ENCODE measurements around the gene SCAF4.
"Not testable (repeated sequence)": the region's sequence is repeated elsewhere in the genome, so short reads cannot be mapped to it uniquely, and the experiment has no call there.

The SCAF4 gene

GRCh38 chr21:31668651-31669491 lies 63.0 kb downstream of the SCAF4 start:
- DNase-seq = no peak

GRCh38 chr21:31667639-31668038 lies 64.3 kb downstream of the SCAF4 start:
- DNase-seq = no peak

DNA sequence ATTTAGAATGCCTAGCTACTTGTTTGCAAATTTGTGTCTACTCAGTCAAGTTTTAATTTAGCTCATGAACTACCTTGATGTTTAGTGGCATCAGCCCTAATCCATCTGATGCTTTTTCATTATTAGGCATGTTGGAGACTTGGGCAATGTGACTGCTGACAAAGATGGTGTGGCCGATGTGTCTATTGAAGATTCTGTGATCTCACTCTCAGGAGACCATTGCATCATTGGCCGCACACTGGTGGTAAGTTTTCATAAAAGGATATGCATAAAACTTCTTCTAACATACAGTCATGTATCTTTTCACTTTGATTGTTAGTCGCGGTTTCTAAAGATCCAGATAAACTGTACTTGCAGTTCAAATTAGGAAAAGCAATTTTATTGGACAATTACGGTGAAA lies 64.8 kb downstream of the SCAF4 start:
- no peak for DNase-seq

DNA sequence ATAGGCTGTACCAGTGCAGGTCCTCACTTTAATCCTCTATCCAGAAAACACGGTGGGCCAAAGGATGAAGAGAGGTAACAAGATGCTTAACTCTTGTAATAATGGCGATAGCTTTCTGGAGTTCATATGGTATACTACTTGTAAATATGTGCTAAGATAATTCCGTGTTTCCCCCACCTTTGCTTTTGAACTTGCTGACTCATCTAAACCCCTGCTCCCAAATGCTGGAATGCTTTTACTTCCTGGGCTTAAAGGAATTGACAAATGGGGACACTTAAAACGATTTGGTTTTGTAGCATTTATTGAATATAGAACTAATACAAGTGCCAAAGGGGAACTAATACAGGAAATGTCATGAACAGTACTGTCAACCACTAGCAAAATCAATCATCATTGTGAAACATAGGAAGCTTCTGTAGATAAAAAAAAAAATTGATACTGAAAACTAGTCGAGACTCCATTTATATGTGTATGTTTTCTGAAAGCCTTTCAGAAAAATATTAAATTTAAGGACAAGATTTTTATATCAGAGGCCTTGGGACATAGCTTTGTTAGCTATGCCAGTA lies 65.4 kb downstream of the SCAF4 start:
- DNase-seq = no peak

GRCh38 chr21:31665869-31666268 lies 66.0 kb downstream of the SCAF4 start:
- DNase-seq = not testable (repeated sequence)

DNA sequence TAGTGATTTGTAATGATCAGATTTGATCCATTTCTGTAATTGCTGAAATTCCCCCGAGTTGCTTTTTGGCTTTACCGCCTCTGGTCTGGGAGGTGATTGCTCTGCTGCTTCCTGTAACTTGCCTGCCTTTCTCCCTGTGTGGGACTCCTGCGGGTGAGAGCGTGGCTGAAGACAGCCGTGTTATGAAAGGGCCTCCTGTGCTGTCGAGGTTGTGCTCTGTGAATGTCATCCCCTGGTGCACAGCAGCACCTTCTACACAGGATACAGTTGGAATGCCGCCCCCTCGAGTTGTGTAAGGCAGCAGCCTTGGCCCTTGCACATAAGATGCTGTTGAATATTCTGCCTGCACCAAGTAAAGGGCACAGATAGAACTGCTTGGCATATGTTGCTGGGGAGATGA lies 66.5 kb downstream of the SCAF4 start:
- DNase-seq = no peak

DNA sequence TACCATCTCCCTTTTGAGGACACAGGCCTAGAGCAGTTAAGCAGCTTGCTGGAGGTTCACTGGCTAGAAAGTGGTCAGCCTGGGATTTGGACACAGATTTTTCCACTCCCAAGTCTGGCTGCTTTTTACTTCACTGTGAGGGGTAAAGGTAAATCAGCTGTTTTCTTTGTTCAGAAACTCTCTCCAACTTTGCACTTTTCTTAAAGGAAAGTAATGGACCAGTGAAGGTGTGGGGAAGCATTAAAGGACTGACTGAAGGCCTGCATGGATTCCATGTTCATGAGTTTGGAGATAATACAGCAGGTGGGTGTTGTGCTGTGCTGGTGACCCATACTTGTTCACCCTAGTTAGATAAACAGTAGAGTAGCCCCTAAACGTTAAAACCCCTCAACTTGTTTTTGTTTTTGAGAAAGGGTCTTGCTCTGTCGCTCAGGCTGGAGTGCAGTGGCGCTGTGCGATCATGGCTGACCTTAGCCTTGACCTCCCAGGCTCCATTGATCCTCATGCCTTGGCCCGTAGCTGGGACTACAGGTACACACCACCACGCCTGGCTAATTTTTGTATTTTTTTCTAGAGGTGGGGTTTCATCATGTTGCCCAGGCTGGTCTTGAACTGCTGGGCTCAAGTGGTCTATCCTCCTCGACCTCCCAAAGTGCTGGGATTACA lies 68.2 kb downstream of the SCAF4 start:
- no peak for DNase-seq

DNA sequence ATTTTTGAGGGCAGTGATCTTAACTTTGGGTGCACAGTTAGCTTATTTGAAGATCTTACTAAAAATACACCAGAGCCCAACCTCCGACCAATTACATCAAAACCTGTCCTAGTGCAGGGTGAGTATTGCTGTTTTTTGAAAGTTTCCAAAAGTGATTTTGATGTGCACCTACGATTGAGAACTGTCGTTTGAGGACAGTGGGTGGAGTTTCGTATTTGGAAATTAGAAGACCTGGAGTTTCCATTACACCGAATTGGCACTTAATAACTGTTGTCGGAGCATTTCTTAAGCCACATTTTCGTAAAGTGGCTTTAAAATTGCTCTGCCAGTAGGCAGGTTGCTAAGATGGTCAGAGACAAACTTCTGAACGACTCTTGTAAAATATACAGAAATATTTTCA lies 71.3 kb downstream of the SCAF4 start:
- DNase-seq = no peak

DNA sequence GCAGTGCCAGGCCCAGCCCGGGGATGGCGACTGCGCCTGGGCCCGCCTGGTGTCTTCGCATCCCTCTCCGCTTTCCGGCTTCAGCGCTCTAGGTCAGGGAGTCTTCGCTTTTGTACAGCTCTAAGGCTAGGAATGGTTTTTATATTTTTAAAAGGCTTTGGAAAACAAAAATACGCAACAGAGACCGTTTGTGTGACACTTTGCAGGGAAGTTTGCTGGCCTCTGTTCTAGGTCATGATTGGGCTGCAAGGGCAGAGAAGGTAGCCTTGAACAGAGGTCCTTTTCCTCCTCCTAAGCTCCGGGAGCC lies 71.7 kb downstream of the SCAF4 start:
- no peak for DNase-seq

DNA sequence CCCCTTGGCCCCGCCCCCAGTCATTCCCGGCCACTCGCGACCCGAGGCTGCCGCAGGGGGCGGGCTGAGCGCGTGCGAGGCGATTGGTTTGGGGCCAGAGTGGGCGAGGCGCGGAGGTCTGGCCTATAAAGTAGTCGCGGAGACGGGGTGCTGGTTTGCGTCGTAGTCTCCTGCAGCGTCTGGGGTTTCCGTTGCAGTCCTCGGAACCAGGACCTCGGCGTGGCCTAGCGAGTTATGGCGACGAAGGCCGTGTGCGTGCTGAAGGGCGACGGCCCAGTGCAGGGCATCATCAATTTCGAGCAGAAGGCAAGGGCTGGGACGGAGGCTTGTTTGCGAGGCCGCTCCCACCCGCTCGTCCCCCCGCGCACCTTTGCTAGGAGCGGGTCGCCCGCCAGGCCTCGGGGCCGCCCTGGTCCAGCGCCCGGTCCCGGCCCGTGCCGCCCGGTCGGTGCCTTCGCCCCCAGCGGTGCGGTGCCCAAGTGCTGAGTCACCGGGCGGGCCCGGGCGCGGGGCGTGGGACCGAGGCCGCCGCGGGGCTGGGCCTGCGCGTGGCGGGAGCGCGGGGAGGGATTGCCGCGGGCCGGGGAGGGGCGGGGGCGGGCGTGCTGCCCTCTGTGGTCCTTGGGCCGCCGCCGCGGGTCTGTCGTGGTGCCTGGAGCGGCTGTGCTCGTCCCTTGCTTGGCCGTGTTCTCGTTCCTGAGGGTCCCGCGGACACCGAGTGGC lies 72.2 kb downstream of the SCAF4 start, which contains the start of gene SOD1:
SOD1 (plus strand) TSS at position 158 of the 723 bp plus-strand sequence; CDS start at position 235, 77 bp downstream.
- peak; percentile 97 for DNase-seq

GRCh38 chr21:31659286-31659535 lies 72.7 kb downstream of the SCAF4 start:
- no peak for DNase-seq

- no peak for DNase-seq
These were observed 73.9 kb downstream of the SCAF4 start for GRCh38 chr21:31658053-31658452.

GRCh38 chr21:31656199-31657095 lies 75.5 kb downstream of the SCAF4 start:
- no peak for DNase-seq

DNA sequence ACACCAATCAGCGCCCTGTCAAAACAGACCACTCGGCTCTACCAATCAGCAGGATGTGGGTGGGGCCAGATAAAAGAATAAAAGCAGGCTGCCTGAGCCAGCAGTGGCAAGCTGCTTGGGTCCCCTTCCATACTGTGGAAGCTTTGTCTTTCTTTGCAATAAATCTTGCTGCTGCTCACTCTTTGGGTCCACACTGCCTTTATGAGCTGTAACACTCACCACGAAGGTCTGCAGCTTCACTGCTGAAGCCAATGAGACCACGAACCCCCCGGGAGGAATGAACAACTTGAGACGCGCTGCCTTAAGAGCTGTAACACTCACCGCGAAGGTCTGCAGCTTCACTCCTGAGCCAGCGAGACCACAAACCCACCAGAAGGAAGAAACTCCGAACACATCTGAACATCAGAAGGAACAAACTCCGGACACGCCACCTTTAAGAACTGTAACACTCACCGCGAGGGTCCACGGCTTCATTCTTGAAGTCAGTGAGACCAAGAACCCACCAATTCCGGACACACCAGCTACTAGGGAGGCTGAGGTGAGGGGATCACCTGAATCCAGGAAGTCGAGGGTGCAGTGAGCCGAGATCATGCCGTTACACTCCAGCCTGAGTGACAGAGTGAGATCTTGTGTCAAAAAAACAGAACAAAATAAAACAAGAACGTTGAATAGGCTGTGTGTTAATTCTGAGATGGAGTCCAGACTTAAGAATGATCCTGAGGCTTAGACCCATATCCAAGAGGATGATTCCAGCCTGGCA lies 76.9 kb downstream of the SCAF4 start:
- DNase-seq = not testable (repeated sequence)

- no peak for DNase-seq
These were observed 77.6 kb downstream of the SCAF4 start for GRCh38 chr21:31654340-31654739.

DNA sequence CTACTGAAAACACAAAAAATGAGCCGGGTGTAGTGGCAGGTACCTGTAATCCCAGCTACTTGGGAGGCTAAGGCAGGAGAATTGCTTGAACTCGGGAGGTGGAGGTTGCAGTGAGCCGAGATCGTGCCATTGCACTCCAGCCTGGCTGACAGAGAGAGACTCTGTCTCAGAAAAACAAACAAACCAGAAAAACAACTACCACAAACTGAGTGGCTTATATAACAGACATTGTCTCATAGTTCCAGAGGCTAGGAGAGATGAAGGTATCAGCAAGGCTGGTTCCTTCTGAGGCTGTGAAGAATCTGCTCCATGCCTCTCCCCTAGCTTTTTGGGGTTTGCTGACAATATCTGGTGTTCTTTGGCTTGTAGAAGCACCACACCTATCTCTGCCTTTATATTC lies 80.4 kb downstream of the SCAF4 start:
- not testable (repeated sequence) for DNase-seq

- no peak for DNase-seq
These were observed 81.0 kb downstream of the SCAF4 start for GRCh38 chr21:31650930-31651329.

- DNase-seq = no peak
These were observed 84.3 kb downstream of the SCAF4 start for GRCh38 chr21:31647650-31648049.

- no peak for DNase-seq
These were observed 87.3 kb downstream of the SCAF4 start for GRCh38 chr21:31644643-31645042.

DNA sequence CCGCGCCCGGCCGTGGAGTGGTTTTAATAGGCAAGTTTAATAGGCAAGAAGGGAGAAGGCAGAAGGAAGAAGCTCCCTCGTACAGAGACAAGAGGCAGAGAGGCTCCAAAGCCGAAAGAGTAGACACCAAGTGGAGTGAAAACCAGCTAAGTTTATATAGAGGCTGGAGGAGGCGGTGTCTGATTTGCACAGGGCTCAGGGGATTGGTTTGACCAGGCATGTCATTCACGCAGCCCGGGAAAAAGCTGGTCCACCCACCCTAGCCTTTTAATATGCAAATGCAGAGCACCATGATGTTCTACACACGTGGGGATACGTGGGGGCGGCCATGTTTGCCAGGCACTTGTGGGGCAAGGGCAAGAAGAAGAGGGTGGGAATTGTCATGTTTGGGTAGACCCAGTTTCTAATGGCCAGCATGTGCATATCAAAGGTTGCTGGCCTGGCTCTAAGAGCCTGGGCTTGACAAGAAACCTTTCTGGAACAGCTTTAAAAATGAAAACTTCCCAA lies 90.4 kb downstream of the SCAF4 start:
- no peak for DNase-seq

GRCh38 chr21:31636874-31637273 lies 95.0 kb downstream of the SCAF4 start:
- no peak for DNase-seq

- no peak for DNase-seq
These were observed 96.9 kb downstream of the SCAF4 start for GRCh38 chr21:31634993-31635392.
